SKM-1 treated with dmso at 0.1 percent for 144 hours (cell line): ENCODE measurements around the gene POLD4.
"Not testable (repeated sequence)": the region's sequence is repeated elsewhere in the genome, so short reads cannot be mapped to it uniquely, and the experiment has no call there.

Source experiments
- DNase-seq: peaks from one replicate; lab custom pipeline; 2025; ENCODE audit not compliant: unreplicated experiment; lab: John Stamatoyannopoulos, UW

The POLD4 gene

GRCh38 chr11:67353317-67354074, at the start of gene POLD4:
Gene POLD4, minus strand, starts transcription at chr11:67353546. Its CDS starts 147 bp downstream, at chr11:67353399.
- DNase-seq = peak; percentile 96

- DNase-seq = not testable (repeated sequence)
Observed at GRCh38 chr11:67403085-67403484, 49.7 kb upstream of the POLD4 start.

- DNase-seq = not testable (repeated sequence)
Observed at GRCh38 chr11:67402192-67402839, 49.0 kb upstream of the POLD4 start.

- peak; percentile 90 for DNase-seq
Observed at GRCh38 chr11:67401495-67402191, 48.3 kb upstream of the POLD4 start, which contains the start of gene PPP1CA. Gene PPP1CA, minus strand, starts transcription at chr11:67401858. Its CDS starts 76 bp downstream, at chr11:67401782.

GRCh38 chr11:67400942-67401494, 47.7 kb upstream of the POLD4 start:
- no peak for DNase-seq

GRCh38 chr11:67400251-67400941, 47.0 kb upstream of the POLD4 start:
- DNase-seq = no peak

- no peak for DNase-seq
Observed at GRCh38 chr11:67398661-67399563, 45.6 kb upstream of the POLD4 start.

GRCh38 chr11:67397986-67398660, 44.8 kb upstream of the POLD4 start:
- DNase-seq = no peak

- DNase-seq = no peak
Observed at GRCh38 chr11:67397536-67397935, 44.2 kb upstream of the POLD4 start.

- DNase-seq = no peak
Observed at GRCh38 chr11:67396587-67397389, 43.4 kb upstream of the POLD4 start.

- DNase-seq = no peak
Observed at GRCh38 chr11:67396259-67396581, 42.9 kb upstream of the POLD4 start.

- no peak for DNase-seq
Observed at GRCh38 chr11:67395555-67396258, 42.4 kb upstream of the POLD4 start.

GRCh38 chr11:67393990-67394389, 40.6 kb upstream of the POLD4 start:
- DNase-seq = no peak

- DNase-seq = no peak
Observed at GRCh38 chr11:67393437-67393836, 40.1 kb upstream of the POLD4 start.

- no peak for DNase-seq
Observed at GRCh38 chr11:67392183-67392715, 38.9 kb upstream of the POLD4 start.

- DNase-seq = peak; percentile 90
Observed at GRCh38 chr11:67391304-67392182, 38.2 kb upstream of the POLD4 start, which contains the start of gene RAD9A. Gene RAD9A, plus strand, starts transcription at chr11:67391986. Its CDS starts 59 bp downstream, at chr11:67392045.

- DNase-seq = no peak
Observed at GRCh38 chr11:67390947-67391303, 37.6 kb upstream of the POLD4 start.
